ENCODE data around the gene RIMBP3C.
"Not testable (repeated sequence)": the region's sequence is repeated elsewhere in the genome, so short reads cannot be mapped to it uniquely, and the experiment has no call there.

Gene RIMBP3C

DNA sequence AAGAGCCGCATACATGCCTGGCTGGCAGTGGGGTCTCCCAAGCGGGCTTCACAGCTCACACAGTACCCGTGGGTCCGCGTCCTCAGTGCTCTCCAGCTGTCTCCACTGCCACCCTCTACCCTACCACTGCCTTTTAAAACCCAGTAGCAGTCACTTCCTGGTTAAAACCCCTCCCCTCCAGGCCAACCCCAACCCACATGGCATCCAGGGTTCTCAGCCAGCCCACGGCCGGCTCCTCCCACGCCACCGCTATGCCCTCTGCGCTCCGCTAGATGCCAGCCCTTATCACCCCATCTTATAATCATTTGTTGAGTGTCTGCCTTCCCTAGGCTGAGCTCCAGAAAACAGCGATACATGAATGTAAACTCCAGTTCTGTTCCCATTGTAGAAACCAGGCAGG, 37.1 kb downstream of the RIMBP3C start:
- not testable (repeated sequence) for H2BK5ac ChIP-seq (ENCODE audit: low read depth, low read length, poor library complexity); H3K18ac ChIP-seq (ENCODE audit: low read length); H3K4ac ChIP-seq (ENCODE audit: low read depth, low read length); H3K4me3 ChIP-seq (ENCODE audit: low read depth, low read length); H3K4me1 ChIP-seq (ENCODE audit: control insufficient read depth in 1 of 2, insufficient read depth in 2 of 2, low read length in 2 of 2); H3K36me3 ChIP-seq (ENCODE audit: control insufficient read depth in 1 of 2, insufficient read depth in 2 of 2, low read length in 2 of 2); H3K79me2 ChIP-seq (ENCODE audit: control insufficient read depth, insufficient read depth, low read length, poor library complexity); H3K14ac ChIP-seq (ENCODE audit: low read length); H3K4me2 ChIP-seq (ENCODE audit: low read length); H3K23ac ChIP-seq (ENCODE audit: low read length); H4K8ac ChIP-seq (ENCODE audit: low read depth, low read length); H4K91ac ChIP-seq (ENCODE audit: low read depth, low read length); H2BK120ac ChIP-seq (ENCODE audit: insufficient read depth, low read length, poor library complexity); H4K12ac ChIP-seq (ENCODE audit: low read depth, low read length); H3K79me1 ChIP-seq (ENCODE audit: low read length); H3K27me3 ChIP-seq (ENCODE audit: insufficient read depth, low read length); H3K27ac ChIP-seq (ENCODE audit: low read depth, low read length); H2BK12ac ChIP-seq (ENCODE audit: low read length); DNase-seq; H3K9ac ChIP-seq (ENCODE audit: low read length); H3K9me3 ChIP-seq (ENCODE audit: insufficient read depth, low read depth, low read length); H2AK5ac ChIP-seq (ENCODE audit: low read length); H2AFZ ChIP-seq (ENCODE audit: insufficient read depth, low read length, poor library complexity)
- WGBS (ENCODE audit: extremely low coverage, insufficient coverage, insufficient read length): no CpG with 5 or more reads among the region's 12 CpGs

DNA sequence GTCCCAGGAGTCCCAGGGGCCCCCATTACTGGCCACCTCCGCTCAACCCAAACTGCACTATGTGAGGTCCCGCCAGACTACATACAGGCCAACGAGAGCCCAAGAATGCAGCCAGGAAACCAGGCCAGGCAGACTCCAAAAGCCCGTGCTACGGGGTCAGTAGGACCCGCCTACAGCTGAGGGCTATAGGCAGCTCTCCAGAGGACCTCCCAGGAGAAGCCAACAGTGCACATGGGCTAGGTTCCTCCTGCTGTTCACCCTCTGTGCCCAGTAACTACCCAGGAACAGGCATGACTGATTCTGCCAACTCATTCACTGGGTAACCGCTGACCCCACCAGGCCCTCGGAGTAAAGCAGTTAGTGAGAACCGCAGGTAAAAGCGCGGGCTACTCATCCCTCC, 39.2 kb downstream of the RIMBP3C start:
- no CpG with 5 or more reads among the region's 11 CpGs for WGBS (ENCODE audit: extremely low coverage, insufficient coverage, insufficient read length)
- not testable (repeated sequence) for H3K36me3 ChIP-seq (ENCODE audit: control insufficient read depth in 1 of 2, insufficient read depth in 2 of 2, low read length in 2 of 2); H3K14ac ChIP-seq (ENCODE audit: low read length); H4K91ac ChIP-seq (ENCODE audit: low read depth, low read length); DNase-seq; H4K8ac ChIP-seq (ENCODE audit: low read depth, low read length); H3K9me3 ChIP-seq (ENCODE audit: insufficient read depth, low read depth, low read length); H3K18ac ChIP-seq (ENCODE audit: low read length); H2AK5ac ChIP-seq (ENCODE audit: low read length); H4K12ac ChIP-seq (ENCODE audit: low read depth, low read length); H3K79me1 ChIP-seq (ENCODE audit: low read length); H3K27me3 ChIP-seq (ENCODE audit: insufficient read depth, low read length); H3K79me2 ChIP-seq (ENCODE audit: control insufficient read depth, insufficient read depth, low read length, poor library complexity); H3K4me3 ChIP-seq (ENCODE audit: low read depth, low read length); H2AFZ ChIP-seq (ENCODE audit: insufficient read depth, low read length, poor library complexity); H2BK120ac ChIP-seq (ENCODE audit: insufficient read depth, low read length, poor library complexity); H3K27ac ChIP-seq (ENCODE audit: low read depth, low read length); H3K4me1 ChIP-seq (ENCODE audit: control insufficient read depth in 1 of 2, insufficient read depth in 2 of 2, low read length in 2 of 2); H2BK5ac ChIP-seq (ENCODE audit: low read depth, low read length, poor library complexity); H3K4me2 ChIP-seq (ENCODE audit: low read length); H2BK12ac ChIP-seq (ENCODE audit: low read length); H3K23ac ChIP-seq (ENCODE audit: low read length); H3K4ac ChIP-seq (ENCODE audit: low read depth, low read length); H3K9ac ChIP-seq (ENCODE audit: low read length)

DNA sequence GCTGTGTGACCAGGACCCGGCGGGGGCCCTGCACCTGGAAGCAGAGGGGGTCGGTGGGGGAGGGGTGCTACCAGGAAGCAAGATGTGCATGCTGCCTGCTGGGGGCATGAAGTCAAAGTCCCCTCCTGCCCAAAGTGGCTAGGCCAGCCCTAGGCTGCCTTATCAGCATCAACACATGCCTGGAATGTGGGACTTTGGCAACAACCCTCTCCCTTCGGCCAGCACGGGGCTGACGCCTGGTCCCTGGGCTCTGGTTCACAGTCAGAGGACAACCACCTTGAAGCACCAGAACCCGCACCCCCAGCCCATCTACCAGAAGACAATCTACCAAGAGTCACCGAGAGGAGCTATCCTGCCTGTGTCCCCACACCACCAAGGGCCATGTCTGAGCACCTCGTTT, 40.9 kb downstream of the RIMBP3C start:
- not testable (repeated sequence) for H2BK12ac ChIP-seq (ENCODE audit: low read length); H3K4me3 ChIP-seq (ENCODE audit: low read depth, low read length); H3K36me3 ChIP-seq (ENCODE audit: control insufficient read depth in 1 of 2, insufficient read depth in 2 of 2, low read length in 2 of 2); H4K8ac ChIP-seq (ENCODE audit: low read depth, low read length); H3K18ac ChIP-seq (ENCODE audit: low read length); H4K12ac ChIP-seq (ENCODE audit: low read depth, low read length); H3K79me2 ChIP-seq (ENCODE audit: control insufficient read depth, insufficient read depth, low read length, poor library complexity); H4K91ac ChIP-seq (ENCODE audit: low read depth, low read length); H2AK5ac ChIP-seq (ENCODE audit: low read length); H3K27ac ChIP-seq (ENCODE audit: low read depth, low read length); H2BK5ac ChIP-seq (ENCODE audit: low read depth, low read length, poor library complexity); H3K4me2 ChIP-seq (ENCODE audit: low read length); H3K4me1 ChIP-seq (ENCODE audit: control insufficient read depth in 1 of 2, insufficient read depth in 2 of 2, low read length in 2 of 2); H2BK120ac ChIP-seq (ENCODE audit: insufficient read depth, low read length, poor library complexity); DNase-seq; H3K14ac ChIP-seq (ENCODE audit: low read length); H3K27me3 ChIP-seq (ENCODE audit: insufficient read depth, low read length); H3K9ac ChIP-seq (ENCODE audit: low read length); H3K4ac ChIP-seq (ENCODE audit: low read depth, low read length); H2AFZ ChIP-seq (ENCODE audit: insufficient read depth, low read length, poor library complexity); H3K9me3 ChIP-seq (ENCODE audit: insufficient read depth, low read depth, low read length); H3K23ac ChIP-seq (ENCODE audit: low read length); H3K79me1 ChIP-seq (ENCODE audit: low read length)
- WGBS (ENCODE audit: extremely low coverage, insufficient coverage, insufficient read length): no CpG with 5 or more reads among the region's 9 CpGs

DNA sequence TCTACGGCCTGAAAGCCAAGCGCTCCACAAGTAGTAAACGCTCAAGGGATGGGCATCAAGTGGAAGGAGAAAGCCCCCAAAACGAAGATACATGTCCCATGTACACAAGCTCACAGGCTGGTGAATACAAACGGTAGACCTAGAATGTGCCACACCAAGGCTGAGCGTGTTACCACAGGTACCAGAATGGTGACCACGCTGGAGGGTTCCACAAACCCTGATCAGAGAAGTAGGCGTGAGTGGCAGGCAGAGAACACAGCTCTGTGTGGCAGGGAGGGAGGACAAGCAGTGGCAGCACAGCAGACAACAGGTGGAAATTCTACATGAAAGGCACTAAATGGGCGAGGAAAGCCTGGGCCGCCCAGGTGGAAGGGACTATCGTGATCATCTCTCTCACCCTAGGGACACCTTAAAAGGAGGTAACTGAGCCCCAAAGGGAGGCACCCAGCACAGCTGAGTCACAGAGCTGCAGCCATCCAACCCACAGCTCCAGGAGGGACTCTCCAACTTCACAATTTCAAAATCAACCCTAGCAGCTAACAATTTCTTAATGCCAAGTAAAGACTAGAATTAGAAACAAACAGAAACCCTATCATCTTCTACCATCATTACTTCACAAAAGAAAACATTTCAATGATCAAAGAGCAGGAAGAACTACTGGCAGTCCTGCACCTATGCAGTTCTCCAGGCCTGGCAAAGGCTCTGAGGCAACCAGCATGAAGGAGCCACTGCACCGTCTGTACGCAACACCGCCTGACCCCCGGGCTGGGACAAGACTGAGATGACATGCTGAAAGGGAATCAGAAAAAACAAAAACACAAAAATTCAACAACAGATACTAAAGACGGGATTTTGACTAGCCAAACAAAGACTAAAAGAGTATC, 51.4 kb downstream of the RIMBP3C start:
- H3K4me2 ChIP-seq (ENCODE audit: low read length); H4K12ac ChIP-seq (ENCODE audit: low read depth, low read length); H2BK120ac ChIP-seq (ENCODE audit: insufficient read depth, low read length, poor library complexity); H3K9ac ChIP-seq (ENCODE audit: low read length); H3K79me1 ChIP-seq (ENCODE audit: low read length); H3K79me2 ChIP-seq (ENCODE audit: control insufficient read depth, insufficient read depth, low read length, poor library complexity); H3K27me3 ChIP-seq (ENCODE audit: insufficient read depth, low read length); H2AFZ ChIP-seq (ENCODE audit: insufficient read depth, low read length, poor library complexity); H3K23ac ChIP-seq (ENCODE audit: low read length); H3K4me3 ChIP-seq (ENCODE audit: low read depth, low read length); H3K36me3 ChIP-seq (ENCODE audit: control insufficient read depth in 1 of 2, insufficient read depth in 2 of 2, low read length in 2 of 2); H2BK12ac ChIP-seq (ENCODE audit: low read length); H2BK5ac ChIP-seq (ENCODE audit: low read depth, low read length, poor library complexity); H3K18ac ChIP-seq (ENCODE audit: low read length); H4K8ac ChIP-seq (ENCODE audit: low read depth, low read length); H3K4ac ChIP-seq (ENCODE audit: low read depth, low read length); H2AK5ac ChIP-seq (ENCODE audit: low read length); H3K4me1 ChIP-seq (ENCODE audit: control insufficient read depth in 1 of 2, insufficient read depth in 2 of 2, low read length in 2 of 2); H3K9me3 ChIP-seq (ENCODE audit: insufficient read depth, low read depth, low read length); DNase-seq; H3K14ac ChIP-seq (ENCODE audit: low read length); H3K27ac ChIP-seq (ENCODE audit: low read depth, low read length); H4K91ac ChIP-seq (ENCODE audit: low read depth, low read length): not testable (repeated sequence)
- no CpG with 5 or more reads among the region's 16 CpGs for WGBS (ENCODE audit: extremely low coverage, insufficient coverage, insufficient read length)

Measured in trophoblast cell (in vitro differentiated cells and primary cell).